WTC11 (cell line): ENCODE results near the gene KLK14.

Experiments used
- CTCF ChIP-seq: fragments of 200-600 bp; IDR thresholded peaks from 2 replicates; pipeline ENCODE4 v1.8.0; 2022; ENCODE audit warnings: antibody characterized with exemption
- NR1H2 ChIP-seq: sonication (generic); formaldehyde crosslinking; IDR thresholded peaks from 2 replicates; pipeline ENCODE4 v1.9.0; 2021; ENCODE audit warnings: mild to moderate bottlenecking, moderate library complexity, missing genetic modification reagents

DNA sequence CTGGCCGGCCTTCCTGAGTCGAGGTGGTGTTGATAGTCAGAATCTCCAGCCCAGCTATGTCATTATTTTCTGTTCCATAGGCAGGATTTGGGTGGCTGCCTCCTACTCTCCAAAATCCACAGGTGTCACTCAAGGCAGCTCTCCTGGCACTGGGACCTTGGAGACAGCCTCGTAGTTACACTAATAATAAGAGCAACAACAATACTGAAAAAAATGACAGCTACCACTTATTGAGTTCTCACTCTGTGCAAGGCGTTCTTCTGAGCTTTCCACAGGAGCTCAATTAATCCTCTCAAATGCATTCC, 35.7 kb downstream of the KLK14 start:
- TF ChIP-seq NR1H2 (CRISPR knock-in tag) (no peak), CTCF (no peak)
